HAP-1 (cell line): ENCODE results near the gene SIN3B.
"Not testable (repeated sequence)": the region's sequence is repeated elsewhere in the genome, so short reads cannot be mapped to it uniquely, and the experiment has no call there.

ENCODE experiments used
- DNase-seq, 2 experiments: peaks; one replicate each; pipeline ENCODE4 v3.0.0-alpha.2; 2016 to 2020; ENCODE audit warnings: low spot score in 2 of 2
- H3K27me3 ChIP-seq: fragments of 250-450 bp; sonication (Bioruptor Pico); 2 replicates; pipeline ENCODE4 v1.5.1; 2020; ENCODE audit warnings: low read depth, mild to moderate bottlenecking, moderate library complexity
- H3K36me3 ChIP-seq: fragments of 250-450 bp; sonication (Bioruptor Pico); replicated peaks from 2 replicates; pipeline ENCODE4 v1.5.1; 2020; ENCODE audit warnings: mild to moderate bottlenecking
- H3K4me1 ChIP-seq: fragments of 250-450 bp; sonication (Bioruptor Pico); 2 replicates; pipeline ENCODE4 v1.5.1; 2020; ENCODE audit warnings: mild to moderate bottlenecking
- H3K4me3 ChIP-seq: fragments of 250-450 bp; sonication (Bioruptor Pico); 2 replicates; pipeline ENCODE4 v1.5.1; 2020; ENCODE audit warnings: mild to moderate bottlenecking, moderate library complexity
- H3K9me3 ChIP-seq: fragments of 250-450 bp; sonication (Bioruptor Pico); 2 replicates; pipeline ENCODE4 v1.5.1; 2020; ENCODE audit warnings: mild to moderate bottlenecking, moderate library complexity
- in situ Hi-C: fragments of 300-500 bp; cut with MboI; formaldehyde crosslinking; loops from 3 replicates; pipeline ENCODE4 v1.14.3; 2020; ENCODE audit warnings: low sequenced_read_pairs, inconsistent platforms, mixed read lengths

Gene SIN3B, protein sequence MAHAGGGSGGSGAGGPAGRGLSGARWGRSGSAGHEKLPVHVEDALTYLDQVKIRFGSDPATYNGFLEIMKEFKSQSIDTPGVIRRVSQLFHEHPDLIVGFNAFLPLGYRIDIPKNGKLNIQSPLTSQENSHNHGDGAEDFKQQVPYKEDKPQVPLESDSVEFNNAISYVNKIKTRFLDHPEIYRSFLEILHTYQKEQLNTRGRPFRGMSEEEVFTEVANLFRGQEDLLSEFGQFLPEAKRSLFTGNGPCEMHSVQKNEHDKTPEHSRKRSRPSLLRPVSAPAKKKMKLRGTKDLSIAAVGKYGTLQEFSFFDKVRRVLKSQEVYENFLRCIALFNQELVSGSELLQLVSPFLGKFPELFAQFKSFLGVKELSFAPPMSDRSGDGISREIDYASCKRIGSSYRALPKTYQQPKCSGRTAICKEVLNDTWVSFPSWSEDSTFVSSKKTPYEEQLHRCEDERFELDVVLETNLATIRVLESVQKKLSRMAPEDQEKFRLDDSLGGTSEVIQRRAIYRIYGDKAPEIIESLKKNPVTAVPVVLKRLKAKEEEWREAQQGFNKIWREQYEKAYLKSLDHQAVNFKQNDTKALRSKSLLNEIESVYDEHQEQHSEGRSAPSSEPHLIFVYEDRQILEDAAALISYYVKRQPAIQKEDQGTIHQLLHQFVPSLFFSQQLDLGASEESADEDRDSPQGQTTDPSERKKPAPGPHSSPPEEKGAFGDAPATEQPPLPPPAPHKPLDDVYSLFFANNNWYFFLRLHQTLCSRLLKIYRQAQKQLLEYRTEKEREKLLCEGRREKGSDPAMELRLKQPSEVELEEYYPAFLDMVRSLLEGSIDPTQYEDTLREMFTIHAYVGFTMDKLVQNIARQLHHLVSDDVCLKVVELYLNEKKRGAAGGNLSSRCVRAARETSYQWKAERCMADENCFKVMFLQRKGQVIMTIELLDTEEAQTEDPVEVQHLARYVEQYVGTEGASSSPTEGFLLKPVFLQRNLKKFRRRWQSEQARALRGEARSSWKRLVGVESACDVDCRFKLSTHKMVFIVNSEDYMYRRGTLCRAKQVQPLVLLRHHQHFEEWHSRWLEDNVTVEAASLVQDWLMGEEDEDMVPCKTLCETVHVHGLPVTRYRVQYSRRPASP

DNA sequence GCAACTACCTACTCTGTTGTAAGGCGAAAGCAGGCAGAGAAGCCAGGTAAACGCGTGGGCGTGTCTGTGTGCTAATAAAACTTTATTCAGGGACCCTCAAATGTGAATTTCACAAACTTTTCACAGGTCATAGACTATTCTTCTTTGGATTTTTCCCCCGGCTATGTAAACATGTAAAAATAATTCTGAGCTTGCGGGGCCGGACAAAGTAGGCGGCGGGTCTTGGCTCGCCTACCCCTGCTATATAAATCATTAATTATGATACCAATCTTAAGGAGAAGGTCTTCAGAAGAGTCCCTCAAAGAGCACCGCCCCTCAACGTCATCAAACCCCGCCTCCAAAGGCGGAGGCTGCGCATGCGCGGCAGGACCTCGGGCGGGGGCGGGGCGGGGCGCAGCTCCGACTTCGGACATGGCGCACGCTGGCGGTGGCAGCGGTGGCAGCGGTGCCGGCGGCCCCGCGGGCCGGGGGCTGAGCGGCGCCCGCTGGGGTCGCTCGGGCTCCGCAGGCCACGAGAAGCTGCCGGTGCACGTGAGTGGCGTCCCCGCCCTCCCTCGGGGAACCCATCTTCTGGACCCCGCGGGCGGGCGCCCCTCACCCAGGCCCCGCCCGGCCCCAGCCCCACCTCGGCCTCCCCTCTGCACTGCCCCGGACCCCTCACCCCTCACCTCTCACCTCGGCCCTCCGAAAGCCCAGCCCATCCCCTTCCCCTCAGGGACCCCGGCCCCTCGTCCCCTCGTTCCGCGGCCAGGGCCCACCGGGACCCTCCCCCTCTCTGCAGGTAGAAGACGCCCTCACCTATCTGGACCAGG, at the start of gene SIN3B:
Gene SIN3B, plus strand, starts transcription at position 389 of the 812 bp plus-strand sequence. Its CDS starts 23 bp downstream, at position 412.
- no peaks in the 10 kb centered on the region for H3K27me3 ChIP-seq
- peak within 1 kb of the TSS; percentile 71 for H3K4me3 ChIP-seq
- in situ Hi-C loops = no loop called here
- peaks cover 10% of the 10 kb centered on the region for H3K4me1 ChIP-seq
- H3K9me3 ChIP-seq = no peaks in the 10 kb centered on the region
- H3K36me3 ChIP-seq = peaks cover 24% of the 10 kb centered on the region
- peak; percentile 70 to 87 for DNase-seq

DNA sequence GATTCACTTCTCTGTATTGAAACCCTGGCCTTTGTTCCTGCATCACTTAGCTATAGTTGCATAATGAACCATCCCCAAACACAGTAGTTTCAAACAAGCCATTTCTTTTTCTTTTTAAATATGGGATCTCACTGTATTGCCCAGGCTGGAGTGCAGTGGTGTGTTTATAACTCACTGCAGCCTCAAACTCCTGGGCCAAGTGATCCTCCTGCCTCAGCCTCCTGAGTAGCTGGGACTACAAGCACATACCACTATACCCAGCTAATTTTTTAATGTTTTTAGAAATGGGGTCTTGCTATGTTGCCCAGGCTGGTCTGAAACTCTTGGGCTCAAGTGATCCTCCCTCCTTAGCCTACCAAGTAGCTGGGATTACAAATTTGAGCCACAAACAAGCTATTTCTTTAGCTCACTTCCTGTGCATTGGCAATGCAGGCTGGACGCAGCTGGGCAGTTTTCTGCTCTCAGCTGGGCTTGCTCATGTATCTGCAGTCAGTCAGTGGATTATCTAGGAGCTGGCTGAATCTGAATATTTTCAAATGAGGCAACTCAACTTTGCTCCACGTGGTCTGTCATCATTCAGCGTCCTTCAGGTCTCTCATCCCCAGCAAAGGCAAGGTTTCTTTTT, 49.5 kb upstream of the SIN3B start:
- H3K4me1 ChIP-seq = no peaks in the 10 kb centered on the region
- DNase-seq = no peak
- H3K27me3 ChIP-seq = no peaks in the 10 kb centered on the region
- no peak overlapping the region for H3K4me3 ChIP-seq
- in situ Hi-C loops = no loop called here
- H3K36me3 ChIP-seq = no peaks in the 10 kb centered on the region
- no peaks in the 10 kb centered on the region for H3K9me3 ChIP-seq

DNA sequence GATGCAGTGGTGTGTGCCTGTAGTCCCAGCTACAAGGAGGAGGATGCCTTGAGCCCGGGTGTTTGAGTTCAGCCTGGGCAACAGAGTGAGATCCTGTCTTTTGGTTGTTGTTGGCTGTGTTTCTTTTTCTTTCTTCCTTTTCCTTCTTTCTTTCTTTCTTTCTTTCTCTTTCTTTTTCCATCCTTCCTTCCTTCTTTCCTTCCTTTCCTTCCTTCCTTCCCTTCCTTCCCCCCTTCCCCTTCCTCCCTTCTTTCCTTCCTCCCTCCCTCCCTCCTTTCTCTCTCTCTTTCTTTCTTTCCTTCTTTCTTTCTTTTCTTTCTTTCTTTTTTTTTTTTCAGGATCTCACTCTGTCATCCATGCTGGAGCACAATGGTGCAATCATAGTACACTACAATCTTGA, 46.5 kb upstream of the SIN3B start:
- in situ Hi-C loops = no loop called here
- DNase-seq = no peak
- no peak overlapping the region for H3K4me3 ChIP-seq
- no peaks in the 10 kb centered on the region for H3K27me3 ChIP-seq
- H3K4me1 ChIP-seq = no peaks in the 10 kb centered on the region
- H3K36me3 ChIP-seq = no peaks in the 10 kb centered on the region
- H3K9me3 ChIP-seq = no peaks in the 10 kb centered on the region

DNA sequence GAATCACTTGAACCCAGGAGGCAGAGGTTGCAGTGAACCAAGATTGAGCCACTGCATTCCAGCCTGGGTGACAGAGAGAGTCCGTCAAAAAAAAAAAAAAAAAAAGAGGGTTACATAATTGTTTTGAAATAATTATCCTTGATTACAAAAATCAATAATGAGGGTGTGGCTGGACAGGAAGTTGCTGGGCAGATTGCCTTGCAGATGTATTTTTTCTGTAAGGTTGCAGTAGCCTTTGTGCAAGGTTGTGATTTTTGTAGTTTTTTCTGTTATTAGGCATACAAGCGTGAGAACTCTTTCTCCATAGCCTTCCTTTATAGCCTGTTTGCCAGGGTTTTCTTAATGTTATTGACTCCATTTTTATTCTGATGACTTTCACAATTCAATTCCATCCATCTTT, 40.7 kb upstream of the SIN3B start:
- Histone ChIP-seq H3K36me3 (no peaks in the 10 kb centered on the region), H3K4me1 (no peaks in the 10 kb centered on the region), H3K9me3 (peaks cover 4% of the 10 kb centered on the region; the same call in 1 of the 2 replicates), H3K4me3 (no peak overlapping the region), H3K27me3 (no peaks in the 10 kb centered on the region)
- in situ Hi-C loops = no loop called here
- DNase-seq = no peak

DNA sequence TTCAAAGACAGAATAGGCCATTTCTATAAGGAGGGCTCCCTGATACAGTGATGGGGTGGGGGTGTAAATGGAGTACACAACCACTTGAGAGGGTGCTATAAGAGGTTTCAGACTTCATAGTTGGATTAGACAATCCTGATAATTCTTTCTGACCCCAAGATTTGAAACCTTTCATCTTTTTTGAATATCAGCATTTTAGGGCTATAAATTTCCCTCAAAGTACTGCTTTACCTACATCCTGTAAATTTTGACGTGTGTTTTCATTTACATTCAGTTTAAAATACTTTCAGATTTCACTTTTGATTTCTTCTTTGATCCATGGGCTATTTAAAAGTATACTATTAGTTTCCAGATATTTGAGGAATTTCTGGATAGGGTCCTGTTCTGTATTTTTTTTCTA, 40.0 kb upstream of the SIN3B start:
- Histone ChIP-seq H3K4me3 (no peak overlapping the region), H3K36me3 (no peaks in the 10 kb centered on the region), H3K4me1 (no peaks in the 10 kb centered on the region), H3K9me3 (peaks cover 4% of the 10 kb centered on the region; the same call in 1 of the 2 replicates), H3K27me3 (no peaks in the 10 kb centered on the region)
- DNase-seq = no peak
- in situ Hi-C loops = no loop called here

DNA sequence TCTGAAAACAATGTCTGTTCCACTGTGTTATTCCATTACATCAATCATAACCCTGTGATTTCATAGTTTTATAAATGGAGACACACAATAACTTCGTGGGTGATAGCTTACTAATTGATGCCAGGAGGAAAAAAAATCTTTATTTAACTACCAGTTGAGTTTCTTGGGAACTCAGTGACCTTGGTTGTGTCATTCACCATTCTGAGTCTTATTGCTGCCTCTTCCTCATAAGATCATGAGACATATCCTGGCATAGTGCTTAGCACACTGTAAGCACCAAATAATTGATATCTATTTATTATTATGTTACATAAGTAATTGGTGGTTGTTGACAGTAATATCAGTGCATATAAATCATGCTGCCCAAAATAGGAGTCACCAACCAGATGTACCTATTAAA, 39.1 kb upstream of the SIN3B start:
- Histone ChIP-seq H3K27me3 (no peaks in the 10 kb centered on the region), H3K4me3 (no peak overlapping the region), H3K36me3 (no peaks in the 10 kb centered on the region), H3K4me1 (no peaks in the 10 kb centered on the region), H3K9me3 (peaks cover 4% of the 10 kb centered on the region; the same call in 1 of the 2 replicates)
- no peak for DNase-seq
- in situ Hi-C loops = no loop called here

DNA sequence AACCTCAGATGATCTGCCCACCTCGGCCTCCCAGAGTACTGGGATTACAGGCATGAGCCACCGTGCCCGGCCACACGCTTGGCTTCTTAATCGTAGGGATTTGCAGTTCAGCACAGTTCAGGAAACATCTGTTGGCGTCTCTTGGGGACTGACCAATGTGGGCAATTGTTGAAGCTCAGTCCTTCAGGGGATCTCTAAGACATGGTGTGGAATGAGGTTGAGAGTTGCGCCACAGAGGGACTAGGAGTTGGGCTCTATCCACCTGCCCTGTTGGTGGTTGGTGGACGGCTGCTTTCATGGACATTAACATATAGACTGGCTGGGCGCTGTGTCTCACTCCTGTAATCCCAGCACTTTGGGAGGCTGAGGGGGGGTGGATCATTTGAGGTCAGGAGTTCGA, 37.3 kb upstream of the SIN3B start:
- H3K4me3 ChIP-seq = no peak overlapping the region
- peaks cover 16% of the 10 kb centered on the region; the same call in 1 of the 2 replicates for H3K9me3 ChIP-seq
- no peak for DNase-seq
- no peaks in the 10 kb centered on the region for H3K36me3 ChIP-seq
- H3K4me1 ChIP-seq = no peaks in the 10 kb centered on the region
- no peaks in the 10 kb centered on the region for H3K27me3 ChIP-seq
- in situ Hi-C loops = no loop called here

DNA sequence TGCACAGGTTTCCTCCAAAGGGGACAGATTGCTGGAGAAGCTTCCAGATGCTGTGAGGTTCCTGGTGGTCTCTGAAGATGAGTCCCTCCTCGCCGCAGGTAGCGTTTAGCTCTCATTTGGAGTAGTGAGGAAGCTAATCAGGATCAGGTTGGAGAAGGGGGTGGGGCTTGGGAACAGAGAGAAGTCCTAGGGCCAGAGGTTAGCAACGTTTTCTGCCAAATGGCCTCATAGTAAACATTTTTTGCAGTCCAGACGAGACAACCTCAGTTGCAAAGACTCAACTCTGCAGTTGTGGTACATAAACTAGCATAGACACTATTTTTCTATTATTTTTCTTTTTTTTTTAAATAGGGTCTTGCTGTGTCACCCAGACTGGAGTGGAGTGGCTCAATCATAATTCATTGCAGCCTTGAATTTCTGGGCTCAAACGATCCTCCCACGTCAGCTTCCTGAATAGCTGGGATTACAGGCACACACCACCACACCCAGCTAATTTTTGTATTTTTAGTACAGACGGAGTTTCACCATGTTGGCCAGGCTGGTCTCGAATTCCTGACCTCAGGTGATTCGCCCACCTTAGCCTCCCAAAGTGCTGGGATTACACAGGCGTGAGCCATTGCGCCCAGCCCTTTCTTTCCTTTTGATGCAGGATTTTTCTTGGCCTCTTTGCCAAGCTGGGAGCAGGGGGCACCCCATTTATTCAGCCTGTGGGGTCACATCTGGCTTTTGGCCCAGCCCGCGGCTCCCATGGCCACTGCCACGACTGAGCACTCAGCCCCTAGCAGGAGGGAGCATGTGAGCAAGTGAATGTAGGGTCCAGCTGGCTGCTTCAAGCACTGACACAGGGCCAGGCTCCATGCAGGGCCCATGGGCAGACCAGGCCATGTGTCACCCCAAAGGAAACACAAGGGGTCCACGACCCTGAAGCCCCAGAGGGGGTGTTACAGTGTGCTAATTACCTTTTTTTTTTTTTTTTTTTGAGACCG, 34.4 kb upstream of the SIN3B start:
- Histone ChIP-seq H3K36me3 (no peaks in the 10 kb centered on the region), H3K4me3 (no peak overlapping the region), H3K9me3 (peaks cover 12% of the 10 kb centered on the region; the same call in 1 of the 2 replicates), H3K4me1 (no peaks in the 10 kb centered on the region), H3K27me3 (no peaks in the 10 kb centered on the region)
- in situ Hi-C loops = no loop called here
- DNase-seq = no peak

DNA sequence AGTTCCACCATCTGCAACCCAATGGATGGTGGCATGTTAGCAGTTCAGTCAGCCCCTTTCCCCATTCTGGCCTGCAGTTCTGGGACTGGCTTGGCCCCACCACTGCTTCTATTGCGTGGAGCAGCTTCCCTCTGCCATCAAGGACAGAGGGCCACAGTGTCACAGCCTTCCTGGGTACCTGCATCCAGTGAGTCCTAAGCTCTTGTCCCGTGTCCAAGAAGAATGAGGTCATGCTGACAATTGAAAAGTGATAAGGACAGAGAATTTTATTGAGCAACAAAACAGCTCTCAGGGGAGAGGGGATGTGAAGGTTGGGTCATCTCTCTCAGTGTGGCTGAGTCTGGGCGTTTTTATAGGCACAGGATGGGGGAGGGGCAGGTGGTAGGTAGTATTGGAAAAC, 33.5 kb upstream of the SIN3B start:
- no peak for DNase-seq
- no peaks in the 10 kb centered on the region for H3K36me3 ChIP-seq
- no peaks in the 10 kb centered on the region for H3K27me3 ChIP-seq
- no peak overlapping the region for H3K4me3 ChIP-seq
- in situ Hi-C loops = no loop called here
- peaks cover 12% of the 10 kb centered on the region; the same call in 1 of the 2 replicates for H3K9me3 ChIP-seq
- no peaks in the 10 kb centered on the region for H3K4me1 ChIP-seq

DNA sequence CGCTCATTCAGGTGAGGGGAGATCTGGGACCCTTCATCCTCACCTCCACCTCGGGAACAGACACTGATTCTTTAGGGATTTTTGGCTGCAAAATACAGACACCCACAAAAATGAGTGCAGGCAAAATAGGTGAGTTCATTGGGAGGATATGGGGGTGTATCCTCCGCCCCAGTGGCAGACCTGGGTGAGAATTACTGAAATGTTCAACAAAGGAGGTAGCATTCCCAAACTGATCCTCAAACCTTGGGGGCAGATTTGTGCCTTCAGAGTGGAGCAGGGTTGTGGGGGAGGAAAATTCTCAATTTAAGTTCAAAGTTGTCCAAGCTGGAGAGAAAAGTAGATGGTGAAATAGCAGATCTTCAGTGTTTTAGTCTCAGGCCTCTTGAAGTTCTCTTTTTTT, 31.3 kb upstream of the SIN3B start:
- no peaks in the 10 kb centered on the region for H3K36me3 ChIP-seq
- in situ Hi-C loops = no loop called here
- no peak for DNase-seq
- H3K27me3 ChIP-seq = no peaks in the 10 kb centered on the region
- no peaks in the 10 kb centered on the region for H3K4me1 ChIP-seq
- no peak overlapping the region for H3K4me3 ChIP-seq
- H3K9me3 ChIP-seq = peaks cover 12% of the 10 kb centered on the region; the same call in 1 of the 2 replicates

DNA sequence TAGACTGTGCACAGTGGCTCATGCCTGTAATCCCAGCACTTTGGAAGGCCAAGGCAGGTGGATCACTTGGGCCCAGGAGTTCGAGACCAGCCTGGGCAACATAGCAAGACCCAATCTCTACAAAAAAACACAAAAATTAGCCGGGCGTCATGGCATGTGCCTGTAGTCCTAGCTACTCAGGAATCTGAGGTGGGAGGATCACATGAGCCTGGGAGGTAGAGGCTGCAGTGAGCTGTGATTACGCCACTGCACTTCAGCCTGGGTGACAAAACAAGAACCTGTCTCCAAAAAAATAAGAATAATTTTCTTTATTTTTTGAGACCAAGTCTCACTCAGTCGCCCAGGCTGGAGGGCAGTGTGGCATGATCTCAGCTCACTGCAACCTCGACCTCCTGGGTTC, 30.9 kb upstream of the SIN3B start:
- H3K4me3 ChIP-seq, H3K4me1 ChIP-seq, in situ Hi-C loops: not testable (repeated sequence)

DNA sequence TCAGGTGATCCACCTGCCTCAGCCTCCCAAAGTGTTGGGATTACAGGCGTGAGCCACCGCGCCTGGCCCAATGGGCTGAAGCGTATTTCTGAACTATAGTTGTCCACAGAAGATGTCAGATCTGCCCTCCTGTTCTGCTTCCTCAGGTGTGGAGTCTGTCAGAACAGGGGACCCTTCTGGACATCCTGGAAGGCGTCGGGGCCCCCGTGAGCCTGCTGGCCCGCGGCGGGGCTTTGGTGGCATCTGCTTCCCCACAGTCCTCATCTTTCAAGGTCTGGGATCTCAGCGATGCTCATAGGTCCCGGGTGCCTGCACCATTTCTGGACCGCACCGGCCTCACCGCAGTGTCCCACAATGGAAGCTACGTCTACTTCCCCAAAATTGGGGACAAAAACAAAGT, 29.5 kb upstream of the SIN3B start:
- Histone ChIP-seq H3K36me3 (no peaks in the 10 kb centered on the region), H3K9me3 (peaks cover 12% of the 10 kb centered on the region; the same call in 1 of the 2 replicates), H3K4me1 (no peaks in the 10 kb centered on the region), H3K4me3 (no peak overlapping the region), H3K27me3 (no peaks in the 10 kb centered on the region)
- in situ Hi-C loops = no loop called here
- no peak for DNase-seq

More for the DNA sequence above, 30.9 kb upstream of the SIN3B start:
- not testable (repeated sequence) for H3K36me3 ChIP-seq, H3K27me3 ChIP-seq, DNase-seq
- peaks cover 12% of the 10 kb centered on the region; the same call in 1 of the 2 replicates for H3K9me3 ChIP-seq
